GM20431 (cell line): ENCODE measurements around the gene BCL6B.
"Not testable (repeated sequence)": the region's sequence is repeated elsewhere in the genome, so short reads cannot be mapped to it uniquely, and the experiment has no call there.

Experiments used
- in situ Hi-C: fragments of 300-500 bp; cut with MseI, MboI; formaldehyde crosslinking; loops from one replicate; pipeline ENCODE4 v1.15.0; 2020; ENCODE audit warnings: low sequenced_read_pairs; ENCODE audit not compliant: unreplicated experiment

BCL6B gene, protein sequence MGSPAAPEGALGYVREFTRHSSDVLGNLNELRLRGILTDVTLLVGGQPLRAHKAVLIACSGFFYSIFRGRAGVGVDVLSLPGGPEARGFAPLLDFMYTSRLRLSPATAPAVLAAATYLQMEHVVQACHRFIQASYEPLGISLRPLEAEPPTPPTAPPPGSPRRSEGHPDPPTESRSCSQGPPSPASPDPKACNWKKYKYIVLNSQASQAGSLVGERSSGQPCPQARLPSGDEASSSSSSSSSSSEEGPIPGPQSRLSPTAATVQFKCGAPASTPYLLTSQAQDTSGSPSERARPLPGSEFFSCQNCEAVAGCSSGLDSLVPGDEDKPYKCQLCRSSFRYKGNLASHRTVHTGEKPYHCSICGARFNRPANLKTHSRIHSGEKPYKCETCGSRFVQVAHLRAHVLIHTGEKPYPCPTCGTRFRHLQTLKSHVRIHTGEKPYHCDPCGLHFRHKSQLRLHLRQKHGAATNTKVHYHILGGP

DNA sequence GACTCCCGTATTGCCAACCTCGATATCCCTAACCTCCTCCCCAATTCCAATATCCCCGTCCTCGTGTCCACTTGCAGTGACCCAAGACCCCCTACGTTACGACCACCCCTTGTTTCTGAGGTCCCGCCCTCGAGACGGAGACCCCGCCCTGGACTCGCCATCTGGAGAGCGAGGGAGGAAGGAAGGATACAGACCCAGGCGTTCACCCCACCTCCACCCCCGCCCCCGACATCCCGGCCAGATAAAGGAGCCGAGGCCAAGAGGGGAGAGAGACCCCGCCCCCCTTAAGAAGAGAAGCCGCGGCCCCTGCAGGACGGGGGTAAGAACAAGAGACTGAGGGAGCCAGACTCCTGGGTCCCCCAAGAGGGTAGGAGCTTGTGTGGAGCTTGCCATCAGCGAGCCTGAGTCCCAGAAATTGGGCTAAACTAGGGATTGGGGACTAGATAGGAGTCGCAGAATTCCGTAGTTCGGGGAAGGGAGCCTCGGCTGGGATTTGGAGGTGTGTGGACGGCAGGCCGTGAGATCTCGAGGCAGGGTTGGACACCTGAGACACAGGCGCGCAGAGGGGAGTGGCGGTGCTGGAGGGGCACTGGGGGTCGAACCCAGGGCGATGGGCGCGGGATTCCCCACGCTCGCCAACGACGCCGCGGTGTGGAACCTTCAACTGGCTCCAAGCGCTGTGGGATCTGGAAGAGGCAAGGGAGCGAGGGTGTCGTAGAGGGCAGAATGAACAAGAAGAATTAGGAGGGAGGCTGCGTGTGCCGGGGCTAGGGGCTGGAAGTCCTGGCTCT lies at the start of gene BCL6B:
Gene BCL6B, plus strand, starts transcription at position 270 of the 791 bp plus-strand sequence. CDS start 622 bp downstream, outside the sequence.
- in situ Hi-C loops: loop anchor here (25.0 kb wide), 1 partner anchor 361 kb away; the partner anchor contains the start of genes C17orf100 and MED31

DNA sequence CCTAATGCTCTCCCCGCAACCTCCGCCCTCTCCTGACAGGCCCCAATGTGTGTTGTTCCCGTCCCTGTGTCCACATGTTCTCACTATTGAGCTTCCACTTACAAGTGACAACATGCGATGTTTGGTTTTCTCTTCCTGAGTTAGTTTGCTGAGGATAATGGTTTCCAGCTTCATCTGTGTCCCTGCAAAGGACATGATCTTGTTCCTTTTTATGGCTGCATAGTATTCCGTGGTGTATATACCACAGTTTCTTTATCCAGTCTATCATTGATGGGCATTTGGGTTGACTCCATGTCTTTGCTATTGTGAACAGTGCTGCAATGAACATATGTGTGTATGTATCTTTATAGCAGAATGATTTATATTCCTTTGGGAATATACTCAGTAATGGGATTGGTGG lies 43.4 kb upstream of the BCL6B start:
- in situ Hi-C loops: not testable (repeated sequence)

DNA sequence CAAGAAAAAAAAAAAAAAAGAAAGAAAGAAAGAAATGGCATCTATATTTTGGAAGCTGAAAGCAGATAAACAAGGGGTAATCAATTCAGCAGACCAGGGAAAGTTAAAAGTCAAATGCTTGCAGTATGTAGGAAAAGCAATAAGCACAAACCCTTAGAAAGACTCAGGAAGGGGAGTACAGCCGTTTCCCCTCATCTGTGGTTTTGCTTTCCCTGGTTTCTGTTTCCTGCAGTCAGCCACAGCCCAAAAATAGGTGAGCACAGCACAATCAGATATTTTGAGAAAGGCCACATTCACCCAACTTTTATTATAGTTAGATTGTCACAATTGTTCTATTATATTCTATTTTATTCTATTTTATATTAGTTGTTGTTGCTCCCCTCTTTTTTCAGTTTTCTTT lies 41.4 kb upstream of the BCL6B start:
- in situ Hi-C loops: no loop called here

DNA sequence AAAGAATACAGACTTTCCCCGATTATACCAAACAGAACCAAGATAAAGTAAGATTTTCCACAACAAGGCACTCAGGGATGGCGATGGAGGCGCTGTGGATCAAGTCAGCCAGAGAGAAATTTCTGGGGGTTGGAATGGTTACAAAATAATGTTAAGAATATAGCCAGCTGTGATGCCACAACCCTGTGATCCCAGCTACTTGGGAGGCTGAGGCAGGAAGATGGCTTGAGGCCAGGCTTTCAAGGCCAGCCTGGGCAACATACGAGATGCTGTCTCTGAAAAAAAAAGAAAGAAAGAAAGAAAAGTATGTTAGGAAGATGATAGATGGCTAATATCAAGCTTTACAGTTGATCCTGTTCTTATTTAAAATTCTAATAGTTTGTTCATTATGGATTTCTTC lies 37.6 kb upstream of the BCL6B start:
- in situ Hi-C loops: no loop called here

DNA sequence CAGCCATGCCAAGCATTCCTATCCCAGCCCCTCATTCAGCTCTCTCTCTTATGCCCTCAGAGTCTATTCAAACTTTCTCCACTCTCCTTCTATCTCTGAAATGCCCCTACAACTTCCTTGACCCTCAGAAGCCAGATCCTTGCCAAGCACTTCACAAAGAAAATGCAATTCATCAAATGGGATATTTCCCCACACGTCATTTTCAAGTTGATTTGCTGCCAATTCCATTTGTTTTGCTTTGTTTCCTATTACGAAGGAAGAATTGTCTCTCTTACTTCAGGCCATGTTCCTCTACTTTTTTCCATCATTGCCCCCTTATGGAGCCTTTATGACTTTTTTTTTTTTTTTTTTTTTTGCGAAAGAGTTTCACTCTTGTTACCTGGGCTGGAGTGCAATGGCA lies 36.2 kb upstream of the BCL6B start:
- in situ Hi-C loops: no loop called here

DNA sequence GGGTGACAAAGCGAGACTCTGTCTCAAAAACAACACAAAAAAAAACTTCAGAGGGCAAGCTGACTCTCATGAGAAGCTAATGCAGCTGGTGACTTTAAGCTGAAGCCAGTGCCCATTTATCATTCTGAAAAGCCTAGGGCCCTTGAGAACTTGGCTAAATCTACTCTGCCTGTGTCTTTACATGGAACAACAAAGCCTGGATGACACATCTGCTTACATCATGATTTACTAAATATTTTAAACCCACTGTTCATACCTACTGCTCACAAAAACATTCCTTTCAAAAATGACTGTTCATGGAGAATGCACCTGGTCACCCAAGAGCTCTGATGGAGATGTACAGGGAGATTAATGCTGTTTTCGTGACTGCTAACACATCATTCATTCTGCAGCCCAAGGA lies 33.1 kb upstream of the BCL6B start:
- in situ Hi-C loops: no loop called here

DNA sequence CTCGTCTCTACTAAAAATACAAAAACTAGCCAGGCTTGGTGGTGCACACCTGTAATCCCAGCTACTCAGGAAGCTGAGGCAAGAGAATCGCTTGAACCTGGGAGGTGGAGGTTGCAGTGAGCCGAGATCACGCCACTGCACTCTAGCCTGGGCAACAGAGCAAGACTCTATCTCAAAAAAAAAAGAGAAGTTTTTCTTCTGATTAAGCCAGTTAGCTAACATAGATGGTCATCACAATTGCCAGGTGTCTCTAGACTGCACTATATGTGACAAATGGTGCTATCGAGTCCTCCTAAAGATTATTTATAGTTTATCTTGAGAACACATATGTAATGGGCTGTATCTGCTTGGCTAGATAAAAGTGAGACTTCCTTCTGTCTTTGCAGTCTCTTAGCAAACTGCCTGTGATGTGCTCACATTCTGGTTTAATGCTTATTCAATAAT lies 29.2 kb upstream of the BCL6B start:
- in situ Hi-C loops: not testable (repeated sequence)

DNA sequence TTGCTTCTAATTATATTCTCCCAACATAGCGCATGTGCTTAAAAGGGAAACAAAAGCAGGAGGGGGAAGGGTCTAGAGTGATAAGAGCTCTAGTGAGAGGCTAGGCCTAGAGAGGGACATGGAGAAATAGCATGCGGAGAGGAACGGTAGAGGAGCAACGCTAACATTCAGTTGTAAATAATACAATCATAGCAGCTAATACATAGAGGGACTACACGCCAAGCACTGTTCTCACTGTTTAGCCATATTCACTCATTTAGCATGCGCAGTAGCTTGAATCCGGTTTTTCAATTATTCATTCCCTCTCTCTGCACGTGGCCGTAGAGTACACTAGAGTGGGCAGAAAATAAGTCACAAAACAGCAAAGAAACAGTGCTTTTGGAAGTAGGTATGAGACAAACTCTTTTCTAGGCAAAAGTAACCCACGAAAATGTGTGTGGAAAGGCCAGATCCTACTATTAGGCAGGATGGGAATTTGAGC lies 28.7 kb upstream of the BCL6B start:
- in situ Hi-C loops: no loop called here

DNA sequence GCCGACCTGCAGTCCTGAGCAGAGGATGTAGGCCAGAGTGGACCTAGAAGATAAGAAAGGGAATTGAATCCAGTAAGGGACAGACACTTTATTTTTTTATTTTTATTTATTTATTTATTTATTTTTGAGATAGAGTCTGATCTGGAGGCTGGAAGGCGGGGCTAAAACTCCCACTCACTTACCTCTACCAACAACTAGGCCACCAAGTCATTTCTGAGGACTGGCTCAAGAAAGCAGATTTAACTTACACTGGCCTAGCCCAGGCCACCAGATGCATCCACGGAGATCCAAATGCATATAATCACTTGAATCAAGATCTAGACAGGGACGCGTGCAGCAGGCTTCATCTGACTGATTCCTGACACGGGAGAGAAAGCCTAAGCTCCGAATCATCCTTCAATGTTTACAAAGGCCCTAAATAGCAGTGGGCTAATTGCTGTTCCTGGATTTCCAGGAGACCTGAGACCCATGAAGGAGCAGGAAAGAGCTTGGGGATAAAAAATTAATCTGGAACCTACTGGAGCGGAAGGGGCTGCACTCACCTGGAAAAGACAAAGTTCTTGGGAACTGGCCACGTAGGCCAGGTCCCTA lies 28.1 kb upstream of the BCL6B start:
- in situ Hi-C loops: no loop called here

DNA sequence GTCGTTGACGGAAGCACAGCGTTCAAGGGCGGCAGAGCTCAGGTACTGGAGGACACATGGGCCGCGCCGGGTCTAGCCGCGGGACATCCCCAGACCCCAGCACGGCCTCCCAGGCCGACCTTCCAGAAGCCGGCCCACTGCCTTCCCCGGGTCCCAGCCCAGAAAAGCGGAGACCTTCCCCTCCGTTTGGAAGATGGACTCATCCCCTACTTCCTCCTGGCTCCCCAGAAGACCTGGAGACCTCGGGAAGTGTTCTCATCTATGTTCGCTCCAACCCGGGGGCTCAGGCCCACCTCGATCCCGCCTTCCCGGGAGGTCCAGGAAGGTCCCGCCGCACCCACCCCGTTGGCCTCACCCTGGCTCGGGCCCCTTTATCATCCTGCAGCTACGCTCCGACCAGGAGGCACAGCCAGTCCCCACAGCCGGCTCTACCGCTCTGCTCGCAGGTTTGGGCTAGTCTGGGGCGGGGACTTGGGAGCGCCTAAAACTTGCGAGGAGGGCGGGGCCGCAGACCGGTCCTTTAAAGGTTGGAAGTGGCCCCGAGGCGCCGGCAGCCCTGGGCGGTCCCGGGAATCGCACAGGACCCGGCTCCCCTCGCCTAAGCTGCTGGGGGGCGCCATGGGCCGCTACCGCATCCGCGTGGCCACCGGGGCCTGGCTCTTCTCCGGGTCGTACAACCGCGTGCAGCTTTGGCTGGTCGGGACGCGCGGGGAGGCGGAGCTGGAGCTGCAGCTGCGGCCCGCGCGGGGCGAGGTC lies 27.2 kb upstream of the BCL6B start, which contains the start of gene ALOX12:
Gene ALOX12, plus strand, starts transcription at position 550 of the 756 bp plus-strand sequence. Its CDS starts 69 bp downstream, at position 619.
- in situ Hi-C loops: no loop called here

DNA sequence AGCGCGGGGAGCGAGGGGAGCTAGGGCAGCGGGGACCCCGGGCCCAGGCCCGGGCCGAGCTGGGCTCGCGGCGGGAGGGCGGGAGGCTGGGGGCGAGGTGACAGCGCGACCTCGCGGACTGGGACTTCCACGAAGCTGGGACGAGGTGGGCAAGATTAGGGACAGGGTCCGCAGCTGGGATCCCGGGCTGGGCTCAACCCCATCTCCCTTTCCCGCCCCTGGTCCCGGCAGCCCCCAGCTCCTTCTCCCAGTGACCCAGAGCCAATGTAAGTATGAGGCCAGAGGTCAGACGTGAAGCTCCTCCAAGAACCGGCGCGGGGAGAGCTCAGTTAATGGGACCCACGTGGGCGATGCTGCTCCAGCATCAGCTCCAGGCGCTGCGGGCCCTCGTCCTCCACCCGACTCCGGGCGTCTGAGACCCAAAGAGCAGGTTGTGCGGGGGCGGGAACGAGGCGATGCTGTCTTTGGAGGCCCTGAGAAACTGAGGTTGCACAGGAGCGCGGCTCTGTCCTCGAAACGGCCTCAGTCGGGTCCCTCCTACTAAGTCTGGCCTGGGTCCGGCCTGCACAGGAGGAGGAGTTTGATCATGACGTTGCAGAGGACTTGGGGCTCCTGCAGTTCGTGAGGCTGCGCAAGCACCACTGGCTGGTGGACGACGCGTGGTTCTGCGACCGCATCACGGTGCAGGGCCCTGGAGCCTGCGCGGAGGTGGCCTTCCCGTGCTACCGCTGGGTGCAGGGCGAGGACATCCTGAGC lies 26.4 kb upstream of the BCL6B start:
- in situ Hi-C loops: no loop called here

DNA sequence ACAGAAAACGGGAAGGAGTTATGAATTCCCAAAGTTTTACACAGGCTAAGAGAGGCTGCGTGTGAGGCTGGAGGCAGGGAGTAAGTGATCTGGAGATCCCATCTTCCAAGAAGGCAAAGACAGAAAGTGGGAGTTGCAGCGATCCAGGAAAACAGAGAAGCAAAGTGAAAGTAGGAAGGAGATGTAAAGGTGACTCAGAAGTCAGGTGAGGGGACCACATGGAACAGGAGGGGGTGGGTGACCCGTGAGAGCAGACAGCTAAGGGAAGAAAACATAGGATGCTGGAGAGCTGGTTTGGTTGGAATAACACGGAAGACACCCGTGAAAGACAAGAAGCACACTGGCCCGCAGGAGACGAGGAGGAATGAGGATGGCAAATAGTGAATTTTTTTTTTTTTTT lies 25.7 kb upstream of the BCL6B start:
- in situ Hi-C loops: no loop called here

DNA sequence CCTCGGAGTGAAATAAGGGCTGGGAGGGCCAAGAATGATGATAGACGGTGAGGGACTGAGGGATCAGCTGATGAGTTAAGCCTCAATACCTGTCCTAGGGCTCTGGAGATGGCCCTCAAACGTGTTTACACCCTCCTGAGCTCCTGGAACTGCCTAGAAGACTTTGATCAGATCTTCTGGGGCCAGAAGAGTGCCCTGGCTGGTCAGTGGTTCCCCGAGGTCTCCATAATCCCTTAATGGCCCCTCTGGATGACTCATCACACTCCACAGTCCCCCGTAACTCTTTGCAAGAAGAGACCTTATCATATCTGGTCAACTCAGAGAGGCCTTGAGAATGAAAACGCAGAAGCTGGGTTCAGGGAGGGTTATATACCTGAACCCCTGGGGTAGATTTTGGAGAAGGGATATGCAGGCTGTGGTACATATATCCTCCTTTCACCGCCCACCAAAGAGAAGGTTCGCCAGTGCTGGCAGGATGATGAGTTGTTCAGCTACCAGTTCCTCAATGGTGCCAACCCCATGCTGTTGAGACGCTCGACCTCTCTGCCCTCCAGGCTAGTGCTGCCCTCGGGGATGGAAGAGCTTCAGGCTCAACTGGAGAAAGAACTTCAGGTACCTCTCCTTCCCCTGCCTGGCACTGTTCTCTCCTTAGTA lies 23.9 kb upstream of the BCL6B start:
- in situ Hi-C loops: no loop called here

DNA sequence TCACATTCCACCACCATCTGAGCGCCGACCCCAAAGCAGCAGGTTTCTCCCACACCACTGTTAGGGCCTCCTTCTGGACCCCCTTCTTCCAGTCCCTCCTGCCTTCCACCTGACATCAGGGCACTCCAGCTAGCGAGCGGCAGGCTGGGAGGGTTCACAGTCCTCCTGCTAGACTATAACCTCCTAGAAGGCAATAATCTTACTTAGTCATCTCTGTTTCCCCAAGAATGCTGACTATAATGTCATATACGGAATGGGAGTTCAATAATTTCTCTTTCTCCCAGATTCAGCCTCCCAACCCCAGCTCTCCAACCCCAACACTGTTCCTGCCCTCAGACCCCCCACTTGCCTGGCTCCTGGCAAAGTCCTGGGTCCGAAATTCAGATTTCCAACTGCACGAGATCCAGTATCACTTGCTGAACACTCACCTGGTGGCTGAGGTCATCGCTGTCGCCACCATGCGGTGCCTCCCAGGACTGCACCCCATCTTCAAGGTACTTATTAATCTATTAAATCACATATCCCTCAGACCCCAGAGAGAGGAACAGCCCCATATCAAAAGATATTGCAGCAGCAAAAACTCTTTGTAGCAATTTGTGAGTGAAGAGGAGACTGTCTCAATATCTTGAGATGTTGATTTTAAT lies 21.4 kb upstream of the BCL6B start:
- in situ Hi-C loops: loop anchor here (10.0 to 25.0 kb wide), 2 partner anchors 87 to 339 kb away; partner anchors contain the start of genes C17orf100 and MED31

DNA sequence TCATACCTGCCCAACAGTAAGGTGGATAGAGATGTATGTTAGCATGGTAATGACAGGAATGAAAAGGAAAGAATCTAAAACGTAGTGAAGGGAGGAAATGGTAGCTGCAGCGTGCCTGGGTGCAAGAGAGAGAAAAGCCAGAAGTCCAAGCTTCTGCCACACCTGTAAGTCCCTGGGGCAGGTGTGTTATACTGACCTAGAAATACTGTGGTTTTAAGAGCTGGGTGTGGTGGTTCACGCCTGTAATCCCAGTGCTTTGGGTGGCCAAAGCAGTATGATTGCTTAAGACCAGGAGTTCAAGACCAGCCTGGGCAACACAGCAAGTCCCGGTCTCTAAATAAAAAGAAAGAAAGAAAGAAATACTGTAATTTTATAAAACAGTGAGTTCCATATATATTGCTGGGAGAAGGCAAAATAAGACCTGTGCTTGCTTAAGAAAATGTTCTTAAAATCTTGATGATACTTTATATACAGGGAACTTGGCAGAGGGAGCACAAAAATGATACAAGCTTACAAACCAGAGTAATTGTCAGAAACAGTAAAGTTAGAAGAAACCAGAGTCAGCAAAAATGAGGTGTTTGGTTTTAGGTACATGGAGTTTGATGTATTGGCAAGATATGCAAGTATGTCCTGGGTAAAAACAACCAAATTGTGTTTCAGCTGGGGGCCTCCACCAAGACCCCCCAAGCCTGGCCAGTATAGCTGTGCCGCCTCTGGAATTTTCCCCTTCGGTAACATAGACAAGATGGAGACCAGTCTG lies 20.4 kb upstream of the BCL6B start:
- in situ Hi-C loops: loop anchor here (10.0 to 25.0 kb wide), 2 partner anchors 88 to 340 kb away; partner anchors contain the start of genes C17orf100 and MED31

DNA sequence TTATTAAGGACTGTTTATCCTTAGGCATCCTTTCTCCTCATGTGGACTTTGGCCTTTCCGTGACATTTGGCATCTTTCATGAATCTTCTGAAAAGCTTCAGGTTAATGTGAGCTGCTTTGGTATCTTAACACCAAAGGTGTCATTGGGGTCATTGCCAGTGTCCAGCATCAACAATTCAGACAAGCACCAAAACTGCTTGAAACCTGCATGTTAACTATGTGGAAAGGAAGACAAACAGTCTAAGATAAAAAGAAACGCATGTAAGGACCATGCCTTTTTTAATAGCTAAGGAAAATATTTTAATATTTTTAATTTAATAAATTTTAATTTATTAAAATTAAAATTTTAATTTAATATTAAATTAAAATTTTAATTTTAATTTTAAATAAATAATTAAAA lies 19.1 kb upstream of the BCL6B start:
- in situ Hi-C loops: loop anchor here (10.0 to 25.0 kb wide), 2 partner anchors 89 to 341 kb away; partner anchors contain the start of genes C17orf100 and MED31
